HepG2 (cell line): ENCODE measurements around the gene NCOA3. TPM values are rescaled to one million over a fixed set of nuclear protein-coding genes. Genes with fewer than 3 reads are reported as not detected.

Experiments
- ASH2L ChIP-seq: fragments of 300-600, 200-600 bp; sonication (generic); IDR thresholded peaks from 2 replicates; pipeline ENCODE4 v1.7.0; 2017; ENCODE audit warnings: low read depth, mild to moderate bottlenecking, moderate library complexity, mixed read lengths, low read length; ENCODE audit not compliant: insufficient read length
- ATM ChIP-seq: fragments of 450-650 bp; IDR thresholded peaks from 2 replicates; pipeline ENCODE4 v1.7.1; 2017; ENCODE audit warnings: mild to moderate bottlenecking, borderline replicate concordance
- BHLHE40 ChIP-seq: IDR thresholded peaks from 2 replicates; pipeline ENCODE4 v1.6.1; 2011; ENCODE audit warnings: low read length, improper control_type of control experiment
- HIVEP1 ChIP-seq: sonication (generic); formaldehyde crosslinking; IDR thresholded peaks from 2 replicates; pipeline ENCODE4 v1.4.0; 2020; ENCODE audit warnings: mild to moderate bottlenecking, missing genetic modification reagents
- JUND ChIP-seq: sonication (generic); formaldehyde crosslinking; IDR thresholded peaks from 2 replicates; pipeline ENCODE4 v1.8.0; 2022; ENCODE audit warnings: mild to moderate bottlenecking, missing genetic modification reagents
- MAFK ChIP-seq, 2 experiments: IDR thresholded peaks in 1 of 2; conservative IDR thresholded peaks in 1 of 2; 2 replicates each; pipeline ENCODE4 v1.6.1; 2011; ENCODE audit warnings: improper control_type of control experiment in 2 of 2, low read length in 2 of 2
- MYPOP ChIP-seq: sonication (generic); formaldehyde crosslinking; IDR thresholded peaks from 2 replicates; pipeline ENCODE4 v1.8.1; 2023; ENCODE audit warnings: mild to moderate bottlenecking, moderate library complexity, missing genetic modification reagents
- NFKB2 ChIP-seq: sonication (generic); formaldehyde crosslinking; IDR thresholded peaks from 2 replicates; pipeline ENCODE4 v1.4.0; 2020; ENCODE audit warnings: missing genetic modification reagents, borderline replicate concordance
- PHF21A ChIP-seq: sonication (generic); formaldehyde crosslinking; IDR thresholded peaks from 2 replicates; pipeline ENCODE4 v1.5.0; 2020; ENCODE audit warnings: mild to moderate bottlenecking, missing genetic modification reagents
- PITX1 ChIP-seq: sonication (generic); formaldehyde crosslinking; IDR thresholded peaks from 2 replicates; pipeline ENCODE4 v1.5.1; 2020; ENCODE audit warnings: mild to moderate bottlenecking, missing genetic modification reagents
- PPARG ChIP-seq: conservative IDR thresholded peaks from 2 replicates; pipeline ENCODE4 v1.6.1; 2016; ENCODE audit warnings: missing biosample characterization, missing genetic modification reagents
- RBFOX2 ChIP-seq: fragments of 200-400 bp; formaldehyde crosslinking; IDR thresholded peaks from 2 replicates; pipeline ENCODE4 v1.6.1; 2017; ENCODE audit warnings: low read depth, mild to moderate bottlenecking, low read length
- RXRA ChIP-seq: sonication (generic); formaldehyde crosslinking; IDR thresholded peaks from 2 replicates; pipeline ENCODE4 v1.5.1; 2020; ENCODE audit warnings: missing genetic modification reagents
- SAFB2 ChIP-seq: sonication (generic); formaldehyde crosslinking; IDR thresholded peaks from 2 replicates; pipeline ENCODE4 v1.5.1; 2020; ENCODE audit warnings: missing genetic modification reagents, low read depth, mild to moderate bottlenecking, borderline replicate concordance
- SP2 ChIP-seq: sonication (generic); formaldehyde crosslinking; IDR thresholded peaks from 2 replicates; pipeline ENCODE4 v1.5.1; 2020; ENCODE audit warnings: mild to moderate bottlenecking, missing genetic modification reagents
- SP4 ChIP-seq: sonication (generic); formaldehyde crosslinking; IDR thresholded peaks from 2 replicates; pipeline ENCODE4 v1.8.1; 2023; ENCODE audit warnings: mild to moderate bottlenecking, missing genetic modification reagents
- TBX3 ChIP-seq: fragments of 450-650 bp; IDR thresholded peaks from 2 replicates; pipeline ENCODE4 v1.6.1; 2017; ENCODE audit warnings: antibody characterized with exemption, mild to moderate bottlenecking, inconsistent platforms, borderline replicate concordance
- U2AF2 ChIP-seq: fragments of 200-400 bp; formaldehyde crosslinking; IDR thresholded peaks from 2 replicates; pipeline ENCODE4 v1.6.1; 2017; ENCODE audit warnings: low read depth, mild to moderate bottlenecking, low read length
- ZBTB1 ChIP-seq: sonication (generic); formaldehyde crosslinking; IDR thresholded peaks from 2 replicates; pipeline ENCODE4 v1.4.0; 2020; ENCODE audit warnings: missing genetic modification reagents, borderline replicate concordance
- ZEB1 ChIP-seq: IDR thresholded peaks from 2 replicates; pipeline ENCODE4 v1.6.1; 2012; ENCODE audit warnings: mild to moderate bottlenecking, low read depth, inconsistent platforms; ENCODE audit not compliant: insufficient replicate concordance
- ZKSCAN8 ChIP-seq: IDR thresholded peaks from 2 replicates; pipeline ENCODE4 v1.6.1; 2016; ENCODE audit warnings: borderline replicate concordance, missing genetic modification reagents, missing compliant biosample characterization
- ZNF205 ChIP-seq: IDR thresholded peaks from 2 replicates; pipeline ENCODE4 v1.6.1; 2018; ENCODE audit warnings: missing biosample characterization, missing genetic modification reagents
- ZNF207 ChIP-seq: fragments of 450-650 bp; IDR thresholded peaks from 2 replicates; pipeline ENCODE4 v1.6.1; 2016; ENCODE audit warnings: antibody characterized with exemption, borderline replicate concordance
- ZNF326 ChIP-seq: sonication (generic); formaldehyde crosslinking; IDR thresholded peaks from 2 replicates; pipeline ENCODE4 v1.4.0; 2020; ENCODE audit warnings: missing genetic modification reagents, borderline replicate concordance
- ZNF343 ChIP-seq: sonication (generic); formaldehyde crosslinking; IDR thresholded peaks from 2 replicates; pipeline ENCODE4 v1.4.0; 2020; ENCODE audit warnings: mild to moderate bottlenecking, missing genetic modification reagents
- ZNF513 ChIP-seq: sonication (generic); formaldehyde crosslinking; conservative IDR thresholded peaks from 2 replicates; pipeline ENCODE4 v1.5.0; 2020; ENCODE audit warnings: missing genetic modification reagents
- ZNF644 ChIP-seq: IDR thresholded peaks from 2 replicates; pipeline ENCODE4 v1.6.1; 2016; ENCODE audit warnings: low read depth
- polyA plus RNA-seq, 8 experiments: library from polyadenylated mRNA; depleted of rRNA in 3 of 8; stranded (reverse) in 7 of 8; unstranded in 1 of 8; fragments of >200 nt; fragmentation: Illumina TruSeq in 4 of 8; extraction: Trizol in 4 of 8; gene quantifications; 2 replicates each; pipeline versions ENCODE4 v1.2.1 to v1.2.3, GENCODE V29; 2011 to 2016; ENCODE audit warnings: low read depth in 4 of 8, missing spikeins in 1 of 8, mixed read lengths in 1 of 8; ENCODE audit not compliant: insufficient read depth in 1 of 8
- total RNA-seq, 5 experiments: library from RNA; depleted of rRNA; stranded (reverse); fragments of >200 nt; fragmentation: Illumina TruSeq; extraction: Trizol; gene quantifications; 2 replicates each; pipeline ENCODE4 v1.2.3, GENCODE V29; 2016; ENCODE audit warnings: low read depth in 1 of 5
- TF ChIP-seq, protein P1 (sequence below): sonication (generic); formaldehyde crosslinking; IDR thresholded peaks from 2 replicates; pipeline ENCODE4 v1.5.0; 2020; ENCODE audit warnings: missing genetic modification reagents, mild to moderate bottlenecking, borderline replicate concordance

The NCOA3 gene
- total and polyA plus RNA-seq, 2 of the 13 experiments (the other 11 are each of a cell fraction or from before 2014, with no cell fraction given), result 35.0 to 56.8 TPM

- TF ChIP-seq ZEB1 (peak; percentile 96), SP4 (peak; percentile 62), HIVEP1 (CRISPR knock-in tag) (no peak), ZKSCAN8 (CRISPR knock-in tag) (peak; percentile 94), PITX1 (CRISPR knock-in tag) (peak; percentile 100), ZNF343 (peak; percentile 97), ATM (no peak), ZNF205 (CRISPR knock-in tag) (peak; percentile 92), RBFOX2 (no peak), MAFK (conservative IDR thresholded peaks at IDR 0.05 in 1 of 2, IDR thresholded peaks at IDR 0.05 in 1 of 2; ENCODE audit: low read length in 2 of 2) (no peak), ASH2L (peak; percentile 88), PHF21A (CRISPR knock-in tag) (peak; percentile 99), TBX3 (peak; percentile 96), ZBTB1 (CRISPR knock-in tag) (no peak), SAFB2 (CRISPR knock-in tag) (no peak; the same call in 1 of the 2 replicates), ZNF326 (CRISPR knock-in tag) (no peak), ZNF207 (no peak), BHLHE40 (no peak; the same call in 1 of the 2 replicates), RXRA (CRISPR knock-in tag) (peak; percentile 70; the same call in 1 of the 2 replicates), NFKB2 (no peak), MYPOP (peak; percentile 71; the same call in 1 of the 2 replicates), JUND (CRISPR knock-in tag) (peak; percentile 69; the same call in 1 of the 2 replicates), PPARG (CRISPR knock-in tag) (peak; percentile 89), ZNF513 (CRISPR knock-in tag) (no peak), ZNF644 (CRISPR knock-in tag) (peak; percentile 62), U2AF2 (no peak), SP2 (no peak)
- TF ChIP-seq, protein P1, sequence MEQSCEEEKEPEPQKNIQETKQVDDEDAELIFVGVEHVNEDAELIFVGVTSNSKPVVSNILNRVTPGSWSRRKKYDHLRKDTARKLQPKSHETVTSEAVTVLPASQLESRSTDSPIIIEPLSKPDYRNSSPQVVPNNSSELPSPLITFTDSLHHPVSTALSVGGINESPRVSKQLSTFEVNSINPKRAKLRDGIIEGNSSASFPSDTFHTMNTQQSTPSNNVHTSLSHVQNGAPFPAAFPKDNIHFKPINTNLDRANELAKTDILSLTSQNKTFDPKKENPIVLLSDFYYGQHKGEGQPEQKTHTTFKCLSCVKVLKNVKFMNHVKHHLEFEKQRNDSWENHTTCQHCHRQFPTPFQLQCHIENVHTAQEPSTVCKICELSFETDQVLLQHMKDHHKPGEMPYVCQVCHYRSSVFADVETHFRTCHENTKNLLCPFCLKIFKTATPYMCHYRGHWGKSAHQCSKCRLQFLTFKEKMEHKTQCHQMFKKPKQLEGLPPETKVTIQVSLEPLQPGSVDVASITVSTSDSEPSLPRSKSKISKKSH (CRISPR knock-in tag), result no peak
Observed at GRCh38 chr20:47455133-47456040, 46.3 kb upstream of the NCOA3 start (continued).
